HEK293 (cell line): ENCODE results near the gene CEMP1.

ENCODE experiments used
- CTCF ChIA-PET: fragments of 350-600 bp; formaldehyde crosslinking; extraction: SDS; loops from one replicate; lab custom pipeline; 2021; ENCODE audit warnings: antibody characterized with exemption; lab: Yijun Ruan, JAX
- POLR2A ChIA-PET: fragments of 300-600 bp; formaldehyde crosslinking; extraction: SDS; loops from one replicate; lab custom pipeline; 2020; ENCODE audit warnings: antibody characterized with exemption, inconsistent platforms; lab: Yijun Ruan, JAX
- H3K27ac ChIP-seq: fragments of 200-500 bp; sonication (Bioruptor generic); 2 replicates; pipeline ENCODE4 v1.5.1; 2014; ENCODE audit warnings: low read depth, low read length, control low read depth, inconsistent platforms; ENCODE audit errors: extremely low read depth
- H3K36me3 ChIP-seq, 2 experiments: fragments of 200-500 bp in 1 of 2; sonication (Bioruptor generic) in 1 of 2; 1 replicate in 1 of 2; 2 replicates in 1 of 2; pipeline ENCODE4 v1.5.1; 2014 to 2017; ENCODE audit warnings: inconsistent platforms in 2 of 2, low read length in 2 of 2; ENCODE audit not compliant: control insufficient read depth in 2 of 2, insufficient read depth in 1 of 2
- H3K4me1 ChIP-seq: fragments of 200-500 bp; sonication (Bioruptor generic); 2 replicates; pipeline ENCODE4 v1.5.1; 2014; ENCODE audit warnings: mild to moderate bottlenecking, low read length, inconsistent platforms; ENCODE audit not compliant: control insufficient read depth, insufficient read depth
- H3K4me3 ChIP-seq: 2 replicates; pipeline ENCODE4 v1.5.1; 2011; ENCODE audit warnings: low read depth, mild to moderate bottlenecking, control low read depth, low read length, moderate library complexity
- H3K9me3 ChIP-seq: fragments of 200-500 bp; sonication (Bioruptor generic); 2 replicates; pipeline ENCODE4 v1.5.1; 2014; ENCODE audit warnings: low read depth, low read length, inconsistent platforms; ENCODE audit not compliant: control insufficient read depth, insufficient read depth
- ZBTB1 ChIP-seq: fragments of 450-650 bp; formaldehyde crosslinking; IDR thresholded peaks from 2 replicates; pipeline ENCODE4 v1.5.1; 2016; ENCODE audit warnings: missing biosample characterization, missing genetic modification characterization
- ZBTB20 ChIP-seq: fragments of 450-650 bp; formaldehyde crosslinking; IDR thresholded peaks from 2 replicates; pipeline ENCODE4 v1.5.1; 2016; ENCODE audit warnings: missing biosample characterization, missing genetic modification characterization
- ZEB2 ChIP-seq: fragments of 450-650 bp; formaldehyde crosslinking; IDR thresholded peaks from 2 replicates; pipeline ENCODE4 v1.5.1; 2016; ENCODE audit warnings: missing biosample characterization, missing genetic modification characterization
- ZFP37 ChIP-seq: fragments of 450-650 bp; formaldehyde crosslinking; IDR thresholded peaks from 2 replicates; pipeline ENCODE4 v1.5.1; 2016; ENCODE audit warnings: missing biosample characterization, missing genetic modification characterization
- ZIC2 ChIP-seq: fragments of 450-650 bp; formaldehyde crosslinking; IDR thresholded peaks from 2 replicates; pipeline ENCODE4 v1.5.1; 2016; ENCODE audit warnings: missing biosample characterization, missing genetic modification characterization
- ZNF140 ChIP-seq: fragments of 450-650 bp; formaldehyde crosslinking; IDR thresholded peaks from 2 replicates; pipeline ENCODE4 v1.5.1; 2016; ENCODE audit warnings: missing biosample characterization, missing genetic modification characterization
- ZNF16 ChIP-seq: fragments of 450-650 bp; formaldehyde crosslinking; IDR thresholded peaks from 2 replicates; pipeline ENCODE4 v1.5.1; 2016; ENCODE audit warnings: low read depth, missing biosample characterization, missing genetic modification characterization
- ZNF169 ChIP-seq: fragments of 450-650 bp; formaldehyde crosslinking; IDR thresholded peaks from 2 replicates; pipeline ENCODE4 v1.5.1; 2016; ENCODE audit warnings: missing biosample characterization, missing genetic modification characterization
- ZNF292 ChIP-seq: fragments of 450-650 bp; formaldehyde crosslinking; IDR thresholded peaks from 2 replicates; pipeline ENCODE4 v1.5.1; 2016; ENCODE audit warnings: low read depth, missing biosample characterization, missing genetic modification characterization, borderline replicate concordance
- ZNF324 ChIP-seq: fragments of 450-650 bp; formaldehyde crosslinking; IDR thresholded peaks from 2 replicates; pipeline ENCODE4 v1.5.1; 2016; ENCODE audit warnings: missing biosample characterization, missing genetic modification characterization
- ZNF341 ChIP-seq: fragments of 450-650 bp; formaldehyde crosslinking; IDR thresholded peaks from 2 replicates; pipeline ENCODE4; 2016; ENCODE audit warnings: low read depth, missing biosample characterization, missing genetic modification characterization
- ZNF423 ChIP-seq: fragments of 450-650 bp; formaldehyde crosslinking; IDR thresholded peaks from 2 replicates; pipeline ENCODE4 v1.5.1; 2016; ENCODE audit warnings: missing biosample characterization, missing genetic modification characterization
- ZNF510 ChIP-seq: fragments of 450-650 bp; formaldehyde crosslinking; IDR thresholded peaks from 2 replicates; pipeline ENCODE4 v1.5.1; 2018; ENCODE audit warnings: mild to moderate bottlenecking, missing genetic modification characterization, missing biosample characterization; ENCODE audit not compliant: insufficient replicate concordance
- ZNF549 ChIP-seq: fragments of 450-650 bp; IDR thresholded peaks from 2 replicates; pipeline ENCODE4 v1.5.1; 2018; ENCODE audit warnings: missing biosample characterization, missing genetic modification characterization, mild to moderate bottlenecking, inconsistent platforms, moderate library complexity
- ZNF558 ChIP-seq: fragments of 450-650 bp; formaldehyde crosslinking; IDR thresholded peaks from 2 replicates; pipeline ENCODE4 v1.5.1; 2016; ENCODE audit warnings: missing biosample characterization, missing genetic modification characterization
- ZNF610 ChIP-seq: fragments of 450-650 bp; formaldehyde crosslinking; IDR thresholded peaks from 2 replicates; pipeline ENCODE4 v1.5.1; 2016; ENCODE audit warnings: missing biosample characterization, missing genetic modification characterization, borderline replicate concordance
- ZNF670 ChIP-seq: fragments of 450-650 bp; formaldehyde crosslinking; IDR thresholded peaks from 2 replicates; pipeline ENCODE4 v1.5.1; 2016; ENCODE audit warnings: missing biosample characterization, missing genetic modification characterization, low read depth
- TF ChIP-seq, protein P1 (sequence below): fragments of 450-650 bp; IDR thresholded peaks from 2 replicates; pipeline ENCODE4 v1.5.1; 2018; ENCODE audit warnings: missing biosample characterization, missing genetic modification characterization
- TF ChIP-seq, protein P2 (sequence below): fragments of 450-650 bp; formaldehyde crosslinking; IDR thresholded peaks from 2 replicates; pipeline ENCODE4 v1.5.1; 2016; ENCODE audit warnings: missing biosample characterization, missing genetic modification characterization
- TF ChIP-seq, protein P3 (sequence below): fragments of 450-650 bp; formaldehyde crosslinking; IDR thresholded peaks from 2 replicates; pipeline ENCODE4 v1.5.1; 2016; ENCODE audit warnings: missing biosample characterization, missing genetic modification characterization, borderline replicate concordance
- TF ChIP-seq, protein P4 (sequence below): fragments of 450-650 bp; formaldehyde crosslinking; IDR thresholded peaks from 2 replicates; pipeline ENCODE4 v1.5.1; 2016; ENCODE audit warnings: missing biosample characterization, missing genetic modification characterization
- TF ChIP-seq, protein P5 (sequence below): fragments of 450-650 bp; formaldehyde crosslinking; IDR thresholded peaks from 2 replicates; pipeline ENCODE4 v1.5.1; 2016; ENCODE audit warnings: missing biosample characterization, missing genetic modification characterization, low read depth

CEMP1 gene

DNA sequence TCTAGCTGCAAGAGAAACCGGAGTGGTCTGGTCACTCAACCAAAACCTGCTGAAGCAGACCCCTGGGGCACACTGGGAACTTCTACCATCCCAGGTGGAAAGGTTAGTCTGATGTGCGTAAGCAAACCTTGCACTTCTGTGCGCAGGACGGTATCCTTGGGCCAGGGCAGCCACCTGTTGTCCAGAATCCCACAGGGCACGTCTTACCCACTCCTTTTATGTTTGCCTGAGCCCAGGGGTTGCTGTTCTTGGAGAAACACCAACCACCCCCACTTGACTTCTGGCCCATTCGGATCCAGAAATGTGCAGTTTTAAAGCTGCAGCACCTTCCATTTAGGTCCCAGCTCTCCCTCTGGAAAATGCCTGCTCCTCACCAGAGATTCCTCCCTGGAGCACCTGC is 37.6 kb downstream of the CEMP1 start:
- no peaks in the 10 kb centered on the region for H3K4me1 ChIP-seq
- POLR2A ChIA-PET, result interaction anchor here (0.6 kb wide), 1 partner anchor 190 kb away, joined by 3 read pairs; no protein-coding TSS in a partner anchor
- H3K36me3 ChIP-seq, result peaks cover 0 to 34% of the 10 kb centered on the region in 2 experiments; a peak in 2 of 3 replicates
- no peak overlapping the region for H3K27ac ChIP-seq
- TF ChIP-seq ZNF140 (tag by site-specific recombination), result no peak
- TF ChIP-seq, protein P1, sequence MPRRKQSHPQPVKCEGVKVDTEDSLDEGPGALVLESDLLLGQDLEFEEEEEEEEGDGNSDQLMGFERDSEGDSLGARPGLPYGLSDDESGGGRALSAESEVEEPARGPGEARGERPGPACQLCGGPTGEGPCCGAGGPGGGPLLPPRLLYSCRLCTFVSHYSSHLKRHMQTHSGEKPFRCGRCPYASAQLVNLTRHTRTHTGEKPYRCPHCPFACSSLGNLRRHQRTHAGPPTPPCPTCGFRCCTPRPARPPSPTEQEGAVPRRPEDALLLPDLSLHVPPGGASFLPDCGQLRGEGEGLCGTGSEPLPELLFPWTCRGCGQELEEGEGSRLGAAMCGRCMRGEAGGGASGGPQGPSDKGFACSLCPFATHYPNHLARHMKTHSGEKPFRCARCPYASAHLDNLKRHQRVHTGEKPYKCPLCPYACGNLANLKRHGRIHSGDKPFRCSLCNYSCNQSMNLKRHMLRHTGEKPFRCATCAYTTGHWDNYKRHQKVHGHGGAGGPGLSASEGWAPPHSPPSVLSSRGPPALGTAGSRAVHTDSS (tag by site-specific recombination), result no peak
- TF ChIP-seq ZNF169 (tag by site-specific recombination), result no peak
- TF ChIP-seq ZNF324, result no peak
- no peak for TF ChIP-seq ZIC2 (tag by site-specific recombination)
- no peak for TF ChIP-seq ZNF341 (tag by site-specific recombination)
- CTCF ChIA-PET, result interaction anchor here (0.6 to 1.2 kb wide), 2 partner anchors 8 to 33 kb away, joined by 3 read pairs; no protein-coding TSS in a partner anchor
- no peaks in the 10 kb centered on the region for H3K9me3 ChIP-seq
- no peak overlapping the region for H3K4me3 ChIP-seq

DNA sequence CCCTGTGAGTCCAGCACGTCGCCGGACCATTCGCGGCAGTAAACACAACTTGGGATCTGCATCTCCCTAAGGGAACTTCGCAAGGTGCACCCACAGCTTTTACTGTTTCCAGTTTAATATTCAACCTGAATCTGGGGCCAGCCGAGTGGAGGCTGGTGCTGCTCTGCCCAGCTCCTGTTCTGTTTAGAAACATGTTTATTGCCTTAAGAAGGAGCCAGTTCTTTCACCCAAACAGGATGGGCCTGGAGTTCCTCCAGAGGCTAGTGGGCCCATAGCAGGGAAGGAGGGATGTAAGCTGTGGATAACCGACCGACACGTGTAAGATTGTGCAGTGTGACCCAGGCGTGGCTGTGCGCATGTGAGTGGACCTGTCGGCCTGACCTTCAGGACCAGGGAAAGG is 38.9 kb downstream of the CEMP1 start:
- Histone ChIP-seq H3K9me3 (no peaks in the 10 kb centered on the region), H3K4me1 (no peaks in the 10 kb centered on the region), H3K36me3 (peaks cover 0 to 21% of the 10 kb centered on the region in 2 experiments; a peak in 2 of 3 replicates), H3K27ac (no peak overlapping the region), H3K4me3 (no peak overlapping the region)
- ChIA-PET CTCF (interaction anchor here (1.2 to 1.5 kb wide), 2 partner anchors 9 kb away, joined by 3 to 5 read pairs; no protein-coding TSS in a partner anchor), POLR2A (interaction anchor here (1.1 kb wide), 1 partner anchor 42 kb away, joined by 3 read pairs; no protein-coding TSS in a partner anchor)
- TF ChIP-seq, protein P2, sequence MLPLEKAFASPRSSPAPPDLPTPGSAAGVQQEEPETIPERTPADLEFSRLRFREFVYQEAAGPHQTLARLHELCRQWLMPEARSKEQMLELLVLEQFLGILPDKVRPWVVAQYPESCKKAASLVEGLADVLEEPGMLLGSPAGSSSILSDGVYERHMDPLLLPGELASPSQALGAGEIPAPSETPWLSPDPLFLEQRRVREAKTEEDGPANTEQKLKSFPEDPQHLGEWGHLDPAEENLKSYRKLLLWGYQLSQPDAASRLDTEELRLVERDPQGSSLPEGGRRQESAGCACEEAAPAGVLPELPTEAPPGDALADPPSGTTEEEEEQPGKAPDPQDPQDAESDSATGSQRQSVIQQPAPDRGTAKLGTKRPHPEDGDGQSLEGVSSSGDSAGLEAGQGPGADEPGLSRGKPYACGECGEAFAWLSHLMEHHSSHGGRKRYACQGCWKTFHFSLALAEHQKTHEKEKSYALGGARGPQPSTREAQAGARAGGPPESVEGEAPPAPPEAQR (tag by site-specific recombination), result no peak
- no peak for TF ChIP-seq ZNF510 (tag by site-specific recombination)
- no peak for TF ChIP-seq ZNF16 (tag by site-specific recombination)
- TF ChIP-seq ZNF670 (tag by site-specific recombination), result no peak
- TF ChIP-seq ZNF423, result no peak
- no peak for TF ChIP-seq ZNF558 (tag by site-specific recombination)
- TF ChIP-seq ZNF549 (tag by site-specific recombination), result no peak
- TF ChIP-seq ZBTB1, result no peak
- TF ChIP-seq ZNF341 (tag by site-specific recombination), result no peak
- TF ChIP-seq ZEB2 (tag by site-specific recombination), result no peak
- TF ChIP-seq, protein P3, sequence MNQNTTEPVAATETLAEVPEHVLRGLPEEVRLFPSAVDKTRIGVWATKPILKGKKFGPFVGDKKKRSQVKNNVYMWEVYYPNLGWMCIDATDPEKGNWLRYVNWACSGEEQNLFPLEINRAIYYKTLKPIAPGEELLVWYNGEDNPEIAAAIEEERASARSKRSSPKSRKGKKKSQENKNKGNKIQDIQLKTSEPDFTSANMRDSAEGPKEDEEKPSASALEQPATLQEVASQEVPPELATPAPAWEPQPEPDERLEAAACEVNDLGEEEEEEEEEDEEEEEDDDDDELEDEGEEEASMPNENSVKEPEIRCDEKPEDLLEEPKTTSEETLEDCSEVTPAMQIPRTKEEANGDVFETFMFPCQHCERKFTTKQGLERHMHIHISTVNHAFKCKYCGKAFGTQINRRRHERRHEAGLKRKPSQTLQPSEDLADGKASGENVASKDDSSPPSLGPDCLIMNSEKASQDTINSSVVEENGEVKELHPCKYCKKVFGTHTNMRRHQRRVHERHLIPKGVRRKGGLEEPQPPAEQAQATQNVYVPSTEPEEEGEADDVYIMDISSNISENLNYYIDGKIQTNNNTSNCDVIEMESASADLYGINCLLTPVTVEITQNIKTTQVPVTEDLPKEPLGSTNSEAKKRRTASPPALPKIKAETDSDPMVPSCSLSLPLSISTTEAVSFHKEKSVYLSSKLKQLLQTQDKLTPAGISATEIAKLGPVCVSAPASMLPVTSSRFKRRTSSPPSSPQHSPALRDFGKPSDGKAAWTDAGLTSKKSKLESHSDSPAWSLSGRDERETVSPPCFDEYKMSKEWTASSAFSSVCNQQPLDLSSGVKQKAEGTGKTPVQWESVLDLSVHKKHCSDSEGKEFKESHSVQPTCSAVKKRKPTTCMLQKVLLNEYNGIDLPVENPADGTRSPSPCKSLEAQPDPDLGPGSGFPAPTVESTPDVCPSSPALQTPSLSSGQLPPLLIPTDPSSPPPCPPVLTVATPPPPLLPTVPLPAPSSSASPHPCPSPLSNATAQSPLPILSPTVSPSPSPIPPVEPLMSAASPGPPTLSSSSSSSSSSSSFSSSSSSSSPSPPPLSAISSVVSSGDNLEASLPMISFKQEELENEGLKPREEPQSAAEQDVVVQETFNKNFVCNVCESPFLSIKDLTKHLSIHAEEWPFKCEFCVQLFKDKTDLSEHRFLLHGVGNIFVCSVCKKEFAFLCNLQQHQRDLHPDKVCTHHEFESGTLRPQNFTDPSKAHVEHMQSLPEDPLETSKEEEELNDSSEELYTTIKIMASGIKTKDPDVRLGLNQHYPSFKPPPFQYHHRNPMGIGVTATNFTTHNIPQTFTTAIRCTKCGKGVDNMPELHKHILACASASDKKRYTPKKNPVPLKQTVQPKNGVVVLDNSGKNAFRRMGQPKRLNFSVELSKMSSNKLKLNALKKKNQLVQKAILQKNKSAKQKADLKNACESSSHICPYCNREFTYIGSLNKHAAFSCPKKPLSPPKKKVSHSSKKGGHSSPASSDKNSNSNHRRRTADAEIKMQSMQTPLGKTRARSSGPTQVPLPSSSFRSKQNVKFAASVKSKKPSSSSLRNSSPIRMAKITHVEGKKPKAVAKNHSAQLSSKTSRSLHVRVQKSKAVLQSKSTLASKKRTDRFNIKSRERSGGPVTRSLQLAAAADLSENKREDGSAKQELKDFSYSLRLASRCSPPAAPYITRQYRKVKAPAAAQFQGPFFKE (tag by site-specific recombination), result no peak
- TF ChIP-seq ZNF610, result no peak
- TF ChIP-seq, protein P4, sequence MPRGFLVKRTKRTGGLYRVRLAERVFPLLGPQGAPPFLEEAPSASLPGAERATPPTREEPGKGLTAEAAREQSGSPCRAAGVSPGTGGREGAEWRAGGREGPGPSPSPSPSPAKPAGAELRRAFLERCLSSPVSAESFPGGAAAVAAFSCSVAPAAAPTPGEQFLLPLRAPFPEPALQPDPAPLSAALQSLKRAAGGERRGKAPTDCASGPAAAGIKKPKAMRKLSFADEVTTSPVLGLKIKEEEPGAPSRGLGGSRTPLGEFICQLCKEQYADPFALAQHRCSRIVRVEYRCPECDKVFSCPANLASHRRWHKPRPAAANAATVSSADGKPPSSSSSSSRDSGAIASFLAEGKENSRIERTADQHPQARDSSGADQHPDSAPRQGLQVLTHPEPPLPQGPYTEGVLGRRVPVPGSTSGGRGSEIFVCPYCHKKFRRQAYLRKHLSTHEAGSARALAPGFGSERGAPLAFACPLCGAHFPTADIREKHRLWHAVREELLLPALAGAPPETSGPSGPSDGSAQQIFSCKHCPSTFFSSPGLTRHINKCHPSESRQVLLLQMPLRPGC, result no peak
- TF ChIP-seq, protein P5, sequence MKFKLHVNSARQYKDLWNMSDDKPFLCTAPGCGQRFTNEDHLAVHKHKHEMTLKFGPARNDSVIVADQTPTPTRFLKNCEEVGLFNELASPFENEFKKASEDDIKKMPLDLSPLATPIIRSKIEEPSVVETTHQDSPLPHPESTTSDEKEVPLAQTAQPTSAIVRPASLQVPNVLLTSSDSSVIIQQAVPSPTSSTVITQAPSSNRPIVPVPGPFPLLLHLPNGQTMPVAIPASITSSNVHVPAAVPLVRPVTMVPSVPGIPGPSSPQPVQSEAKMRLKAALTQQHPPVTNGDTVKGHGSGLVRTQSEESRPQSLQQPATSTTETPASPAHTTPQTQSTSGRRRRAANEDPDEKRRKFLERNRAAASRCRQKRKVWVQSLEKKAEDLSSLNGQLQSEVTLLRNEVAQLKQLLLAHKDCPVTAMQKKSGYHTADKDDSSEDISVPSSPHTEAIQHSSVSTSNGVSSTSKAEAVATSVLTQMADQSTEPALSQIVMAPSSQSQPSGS (tag by site-specific recombination), result no peak
- TF ChIP-seq ZNF292 (tag by site-specific recombination), result no peak
- TF ChIP-seq ZFP37, result no peak
- no peak for TF ChIP-seq ZBTB20 (tag by site-specific recombination)
